Measurements from ENCODE around the gene KIAA1549. TPM values are rescaled to one million over a fixed set of nuclear protein-coding genes. Genes with fewer than 3 reads are reported as not detected.

The KIAA1549 gene
- total and polyA plus RNA-seq, 9 of the 15 experiments (the other 6 are each of a cell fraction or from before 2014, with no cell fraction given): 0.01 to 0.29 (median 0.07) TPM

GRCh38 chr7:138981332-138982203, at the start of gene KIAA1549 (continued):
- TF ChIP-seq NCOA2 (IDR thresholded peaks at IDR 0.05; ENCODE audit: partially characterized antibody in 2 of 2) (no peak), ZNF165 (CRISPR knock-in tag; IDR thresholded peaks at IDR 0.05; ENCODE audit: borderline replicate concordance) (no peak), IRF1 (CRISPR knock-in tag; IDR thresholded peaks at IDR 0.05; ENCODE audit: borderline replicate concordance) (no peak), RBBP5 (IDR thresholded peaks at IDR 0.05; ENCODE audit: borderline replicate concordance, insufficient read depth, low read length, poor library complexity, severe bottlenecking) (no peak), NBN (IDR thresholded peaks at IDR 0.05; ENCODE audit: low read depth) (no peak), UBTF (IDR thresholded peaks at IDR 0.05; ENCODE audit: borderline replicate concordance in 1 of 2, low read depth in 2 of 2, low read length in 2 of 2) (0 out of 4 replicates have a peak, but pooled peaks have one; percentile 8 to 77), ESRRB (CRISPR knock-in tag; IDR thresholded peaks at IDR 0.05; ENCODE audit: borderline replicate concordance) (no peak), RBM22 (IDR thresholded peaks at IDR 0.05; ENCODE audit: low read depth, low read length, poor library complexity, severe bottlenecking) (no peak), RAD21 (CRISPR knock-in tag; conservative IDR thresholded peaks at IDR 0.05 in 1 of 2, IDR thresholded peaks at IDR 0.05 in 1 of 2) (peak in 1 of 2 experiments; percentile 62; a peak in 3 of 4 replicates), MTA2 (IDR thresholded peaks at IDR 0.05; ENCODE audit: low read depth) (no peak), ZNF197 (CRISPR knock-in tag; IDR thresholded peaks at IDR 0.05; ENCODE audit: low read depth) (no peak), CTCF (IDR thresholded peaks at IDR 0.05 in 2 of 3, conservative IDR thresholded peaks at IDR 0.05 in 1 of 3; ENCODE audit: insufficient read depth in 2 of 3, low read depth in 1 of 3, low read length in 3 of 3) (peak in 2 of 3 experiments; percentile 49 to 70; a peak in 3 of 6 replicates), HMBOX1 (IDR thresholded peaks at IDR 0.05) (no peak), SIN3A (IDR thresholded peaks at IDR 0.05; ENCODE audit: borderline replicate concordance in 2 of 2, control insufficient read depth in 1 of 2, low read depth in 2 of 2, low read length in 2 of 2) (no peak), CBX1 (IDR thresholded peaks at IDR 0.05; ENCODE audit: low read depth) (no peak), SPI1 (IDR thresholded peaks at IDR 0.05; ENCODE audit: borderline replicate concordance, low read depth, low read length) (no peak), ZC3H8 (IDR thresholded peaks at IDR 0.05) (no peak), BRCA1 (IDR thresholded peaks at IDR 0.05) (no peak), BRCA1 (CRISPR knock-in tag; IDR thresholded peaks at IDR 0.05) (no peak), NFRKB (IDR thresholded peaks at IDR 0.05; ENCODE audit: low read depth) (no peak), POLR2AphosphoS5 (IDR thresholded peaks at IDR 0.05; ENCODE audit: control insufficient read depth, insufficient read depth, low read depth, low read length) (no peak)
